Measurements from ENCODE around the gene ETS2. TPM values are rescaled to one million over a fixed set of nuclear protein-coding genes. Genes with fewer than 3 reads are reported as not detected.

The ETS2 gene
- total and polyA plus RNA-seq, 4 donors = 25.8 to 35.6 (median 31.9) TPM

- no peak for DNase-seq (ENCODE audit: low read depth in 4 of 6, low spot score in 6 of 6)
- Histone ChIP-seq H3K36me3 (ENCODE audit: control insufficient read depth, insufficient read depth, low read length) (no peaks in the 10 kb centered on the region), H3K9me3 (ENCODE audit: control insufficient read depth, insufficient read depth, low read length) (peaks cover 3% of the 10 kb centered on the region), H3K4me3 (ENCODE audit: low read depth, low read length) (no peak overlapping the region), H3K27ac (ENCODE audit: low read depth, low read length) (no peak overlapping the region), H3K27me3 (ENCODE audit: control insufficient read depth, insufficient read depth, low read length) (no peaks in the 10 kb centered on the region), H3K4me1 (ENCODE audit: control insufficient read depth, insufficient read depth, low read length) (no peaks in the 10 kb centered on the region)
- 88% methylated on average over 1 of the region's 5 CpGs for WGBS (ENCODE audit: insufficient coverage)
Measured at GRCh38 chr21:38775733-38776132, 30.0 kb upstream of the ETS2 start.

GRCh38 chr21:38777015-38777414 lies 28.7 kb upstream of the ETS2 start:
- WGBS (ENCODE audit: insufficient coverage) = no CpG with 5 or more reads among the region's 1 CpG
- Histone ChIP-seq H3K4me1 (ENCODE audit: control insufficient read depth, insufficient read depth, low read length) (no peaks in the 10 kb centered on the region), H3K4me3 (ENCODE audit: low read depth, low read length) (no peak overlapping the region), H3K36me3 (ENCODE audit: control insufficient read depth, insufficient read depth, low read length) (no peaks in the 10 kb centered on the region), H3K27me3 (ENCODE audit: control insufficient read depth, insufficient read depth, low read length) (no peaks in the 10 kb centered on the region), H3K9me3 (ENCODE audit: control insufficient read depth, insufficient read depth, low read length) (peaks cover 3% of the 10 kb centered on the region), H3K27ac (ENCODE audit: low read depth, low read length) (no peak overlapping the region)
- no peak for DNase-seq (ENCODE audit: low read depth in 4 of 6, low spot score in 6 of 6)

- no peaks in the 10 kb centered on the region for H3K36me3 ChIP-seq (ENCODE audit: control insufficient read depth, insufficient read depth, low read length)
- WGBS (ENCODE audit: insufficient coverage) = no CpG with 5 or more reads among the region's 5 CpGs
- H3K4me1 ChIP-seq (ENCODE audit: control insufficient read depth, insufficient read depth, low read length) = no peaks in the 10 kb centered on the region
- H3K4me3 ChIP-seq (ENCODE audit: low read depth, low read length) = no peak overlapping the region
- no peaks in the 10 kb centered on the region for H3K27me3 ChIP-seq (ENCODE audit: control insufficient read depth, insufficient read depth, low read length)
- peaks cover 5% of the 10 kb centered on the region for H3K9me3 ChIP-seq (ENCODE audit: control insufficient read depth, insufficient read depth, low read length)
- DNase-seq (ENCODE audit: low read depth in 4 of 6, low spot score in 6 of 6) = no peak
- no peak overlapping the region for H3K27ac ChIP-seq (ENCODE audit: low read depth, low read length)
Measured at GRCh38 chr21:38777531-38777930, 28.2 kb upstream of the ETS2 start.

DNA sequence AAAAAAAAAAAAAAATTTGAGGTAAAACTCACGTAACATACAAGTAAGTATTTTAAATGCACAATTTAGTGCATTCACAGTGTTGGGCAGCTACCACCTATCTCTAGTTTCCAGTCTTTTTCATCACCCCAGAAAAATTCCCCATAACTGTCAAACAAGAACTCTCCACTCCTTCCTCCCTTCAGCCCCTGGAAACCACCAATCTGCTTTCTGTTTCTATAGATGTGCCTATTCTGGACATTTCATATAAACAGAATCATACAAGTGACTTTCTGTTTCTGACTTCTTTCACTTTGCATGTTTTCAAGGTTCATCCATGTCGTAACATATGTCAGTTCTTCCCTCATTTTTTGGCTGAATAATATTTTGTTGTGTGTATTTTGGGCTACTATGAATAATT lies 24.9 kb upstream of the ETS2 start:
- Histone ChIP-seq H3K27ac (ENCODE audit: low read depth, low read length) (no peak overlapping the region), H3K36me3 (ENCODE audit: control insufficient read depth, insufficient read depth, low read length) (no peaks in the 10 kb centered on the region), H3K4me3 (ENCODE audit: low read depth, low read length) (no peak overlapping the region), H3K27me3 (ENCODE audit: control insufficient read depth, insufficient read depth, low read length) (no peaks in the 10 kb centered on the region), H3K4me1 (ENCODE audit: control insufficient read depth, insufficient read depth, low read length) (no peaks in the 10 kb centered on the region), H3K9me3 (ENCODE audit: control insufficient read depth, insufficient read depth, low read length) (peaks cover 9% of the 10 kb centered on the region)
- no peak for DNase-seq (ENCODE audit: low read depth in 4 of 6, low spot score in 6 of 6)
- no CpG with 5 or more reads among the region's 2 CpGs for WGBS (ENCODE audit: insufficient coverage)

DNA sequence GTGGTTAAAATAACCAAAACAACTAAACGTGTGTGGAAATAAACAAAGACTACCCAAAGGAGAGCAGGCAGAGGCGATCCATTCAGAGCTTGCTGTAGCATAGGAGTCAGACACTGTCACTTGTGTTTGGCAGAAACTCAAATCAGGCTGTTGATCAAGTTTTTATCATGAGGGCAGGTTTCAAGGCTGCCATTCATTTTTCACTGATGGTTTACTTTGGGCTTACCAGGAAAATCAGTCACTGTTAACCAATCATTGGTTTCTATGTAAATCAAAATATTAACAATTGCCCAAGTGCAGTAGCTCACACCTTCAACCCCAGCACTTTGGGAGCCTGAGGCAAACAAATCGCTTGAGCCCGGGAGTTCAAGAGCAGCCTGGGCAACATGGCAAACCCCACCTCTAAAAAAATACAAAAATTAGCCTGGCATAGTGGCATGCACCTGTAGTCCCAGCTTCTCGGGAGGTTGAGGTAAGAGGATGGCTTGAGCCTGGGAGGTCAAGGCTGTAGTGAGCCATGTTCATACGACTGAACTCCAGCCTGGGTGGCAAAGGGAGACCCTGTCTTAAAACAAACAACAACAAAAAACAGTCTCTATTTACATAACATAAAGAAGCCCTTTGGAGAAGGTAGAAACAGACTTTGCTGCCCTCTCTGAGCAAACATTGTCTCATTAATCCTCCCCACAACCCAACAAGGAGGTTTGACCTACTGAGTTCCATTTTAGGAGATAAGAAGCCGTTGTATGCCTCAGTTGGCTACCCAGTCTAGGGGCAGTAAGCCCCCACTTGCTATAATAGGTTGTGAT lies 21.1 kb upstream of the ETS2 start:
- no peak overlapping the region for H3K27ac ChIP-seq (ENCODE audit: low read depth, low read length)
- H3K4me1 ChIP-seq (ENCODE audit: control insufficient read depth, insufficient read depth, low read length) = no peaks in the 10 kb centered on the region
- no peak overlapping the region for H3K4me3 ChIP-seq (ENCODE audit: low read depth, low read length)
- no peaks in the 10 kb centered on the region for H3K27me3 ChIP-seq (ENCODE audit: control insufficient read depth, insufficient read depth, low read length)
- peaks cover 5% of the 10 kb centered on the region for H3K9me3 ChIP-seq (ENCODE audit: control insufficient read depth, insufficient read depth, low read length)
- no peaks in the 10 kb centered on the region for H3K36me3 ChIP-seq (ENCODE audit: control insufficient read depth, insufficient read depth, low read length)
- DNase-seq (ENCODE audit: low read depth in 4 of 6, low spot score in 6 of 6) = no peak
- 92% methylated on average over 5 of the region's 7 CpGs for WGBS (ENCODE audit: insufficient coverage)

DNA sequence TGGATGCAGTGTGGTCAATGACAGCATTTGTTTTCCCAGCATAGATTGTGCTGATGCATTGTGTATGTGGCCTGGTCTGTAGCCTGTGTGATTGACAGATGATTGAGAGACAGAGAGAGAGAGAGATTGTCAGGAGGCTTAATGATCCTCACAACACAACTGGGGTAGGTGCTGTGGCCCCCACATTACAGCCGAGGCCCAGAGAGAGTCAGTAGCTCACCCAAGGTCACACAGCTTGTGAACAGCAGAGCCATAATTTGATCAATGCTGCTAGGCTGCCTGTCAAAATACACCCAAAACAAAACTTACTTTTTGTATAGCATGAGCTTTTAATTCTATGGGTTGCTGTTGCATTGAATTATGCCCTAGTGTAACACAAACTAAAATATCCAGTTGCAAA lies 20.2 kb upstream of the ETS2 start:
- Histone ChIP-seq H3K4me1 (ENCODE audit: control insufficient read depth, insufficient read depth, low read length) (no peaks in the 10 kb centered on the region), H3K36me3 (ENCODE audit: control insufficient read depth, insufficient read depth, low read length) (no peaks in the 10 kb centered on the region), H3K9me3 (ENCODE audit: control insufficient read depth, insufficient read depth, low read length) (peaks cover 5% of the 10 kb centered on the region), H3K4me3 (ENCODE audit: low read depth, low read length) (no peak overlapping the region), H3K27ac (ENCODE audit: low read depth, low read length) (no peak overlapping the region), H3K27me3 (ENCODE audit: control insufficient read depth, insufficient read depth, low read length) (no peaks in the 10 kb centered on the region)
- no peak for DNase-seq (ENCODE audit: low read depth in 4 of 6, low spot score in 6 of 6)
- WGBS (ENCODE audit: insufficient coverage) = 60% methylated on average over 1 of the region's 1 CpG

GRCh38 chr21:38787016-38787415 lies 18.7 kb upstream of the ETS2 start:
- H3K4me3 ChIP-seq (ENCODE audit: low read depth, low read length) = no peak overlapping the region
- no peaks in the 10 kb centered on the region for H3K27me3 ChIP-seq (ENCODE audit: control insufficient read depth, insufficient read depth, low read length)
- no peaks in the 10 kb centered on the region for H3K36me3 ChIP-seq (ENCODE audit: control insufficient read depth, insufficient read depth, low read length)
- no peaks in the 10 kb centered on the region for H3K4me1 ChIP-seq (ENCODE audit: control insufficient read depth, insufficient read depth, low read length)
- H3K27ac ChIP-seq (ENCODE audit: low read depth, low read length) = no peak overlapping the region
- peaks cover 5% of the 10 kb centered on the region for H3K9me3 ChIP-seq (ENCODE audit: control insufficient read depth, insufficient read depth, low read length)
- DNase-seq (ENCODE audit: low read depth in 4 of 6, low spot score in 6 of 6) = no peak
- WGBS (ENCODE audit: insufficient coverage) = no CpG with 5 or more reads among the region's 6 CpGs

GRCh38 chr21:38787461-38788274 lies 18.1 kb upstream of the ETS2 start:
- H3K9me3 ChIP-seq (ENCODE audit: control insufficient read depth, insufficient read depth, low read length) = peaks cover 4% of the 10 kb centered on the region
- H3K27me3 ChIP-seq (ENCODE audit: control insufficient read depth, insufficient read depth, low read length) = no peaks in the 10 kb centered on the region
- H3K4me3 ChIP-seq (ENCODE audit: low read depth, low read length) = no peak overlapping the region
- no peak for DNase-seq (ENCODE audit: low read depth in 4 of 6, low spot score in 6 of 6)
- no peaks in the 10 kb centered on the region for H3K4me1 ChIP-seq (ENCODE audit: control insufficient read depth, insufficient read depth, low read length)
- H3K36me3 ChIP-seq (ENCODE audit: control insufficient read depth, insufficient read depth, low read length) = no peaks in the 10 kb centered on the region
- WGBS (ENCODE audit: insufficient coverage) = 71% methylated on average over 7 of the region's 19 CpGs
- H3K27ac ChIP-seq (ENCODE audit: low read depth, low read length) = no peak overlapping the region

GRCh38 chr21:38788275-38788905 lies 17.3 kb upstream of the ETS2 start:
- 92% methylated on average over 3 of the region's 4 CpGs for WGBS (ENCODE audit: insufficient coverage)

More at GRCh38 chr21:38788275-38788905, 17.3 kb upstream of the ETS2 start:
- Histone ChIP-seq H3K27ac (ENCODE audit: low read depth, low read length) (no peak overlapping the region), H3K36me3 (ENCODE audit: control insufficient read depth, insufficient read depth, low read length) (no peaks in the 10 kb centered on the region), H3K9me3 (ENCODE audit: control insufficient read depth, insufficient read depth, low read length) (no peaks in the 10 kb centered on the region), H3K27me3 (ENCODE audit: control insufficient read depth, insufficient read depth, low read length) (no peaks in the 10 kb centered on the region), H3K4me3 (ENCODE audit: low read depth, low read length) (no peak overlapping the region), H3K4me1 (ENCODE audit: control insufficient read depth, insufficient read depth, low read length) (no peaks in the 10 kb centered on the region)
- DNase-seq (ENCODE audit: low read depth in 4 of 6, low spot score in 6 of 6) = no peak
